ENCODE results near the gene ARHGAP5.

Gene ARHGAP5, protein sequence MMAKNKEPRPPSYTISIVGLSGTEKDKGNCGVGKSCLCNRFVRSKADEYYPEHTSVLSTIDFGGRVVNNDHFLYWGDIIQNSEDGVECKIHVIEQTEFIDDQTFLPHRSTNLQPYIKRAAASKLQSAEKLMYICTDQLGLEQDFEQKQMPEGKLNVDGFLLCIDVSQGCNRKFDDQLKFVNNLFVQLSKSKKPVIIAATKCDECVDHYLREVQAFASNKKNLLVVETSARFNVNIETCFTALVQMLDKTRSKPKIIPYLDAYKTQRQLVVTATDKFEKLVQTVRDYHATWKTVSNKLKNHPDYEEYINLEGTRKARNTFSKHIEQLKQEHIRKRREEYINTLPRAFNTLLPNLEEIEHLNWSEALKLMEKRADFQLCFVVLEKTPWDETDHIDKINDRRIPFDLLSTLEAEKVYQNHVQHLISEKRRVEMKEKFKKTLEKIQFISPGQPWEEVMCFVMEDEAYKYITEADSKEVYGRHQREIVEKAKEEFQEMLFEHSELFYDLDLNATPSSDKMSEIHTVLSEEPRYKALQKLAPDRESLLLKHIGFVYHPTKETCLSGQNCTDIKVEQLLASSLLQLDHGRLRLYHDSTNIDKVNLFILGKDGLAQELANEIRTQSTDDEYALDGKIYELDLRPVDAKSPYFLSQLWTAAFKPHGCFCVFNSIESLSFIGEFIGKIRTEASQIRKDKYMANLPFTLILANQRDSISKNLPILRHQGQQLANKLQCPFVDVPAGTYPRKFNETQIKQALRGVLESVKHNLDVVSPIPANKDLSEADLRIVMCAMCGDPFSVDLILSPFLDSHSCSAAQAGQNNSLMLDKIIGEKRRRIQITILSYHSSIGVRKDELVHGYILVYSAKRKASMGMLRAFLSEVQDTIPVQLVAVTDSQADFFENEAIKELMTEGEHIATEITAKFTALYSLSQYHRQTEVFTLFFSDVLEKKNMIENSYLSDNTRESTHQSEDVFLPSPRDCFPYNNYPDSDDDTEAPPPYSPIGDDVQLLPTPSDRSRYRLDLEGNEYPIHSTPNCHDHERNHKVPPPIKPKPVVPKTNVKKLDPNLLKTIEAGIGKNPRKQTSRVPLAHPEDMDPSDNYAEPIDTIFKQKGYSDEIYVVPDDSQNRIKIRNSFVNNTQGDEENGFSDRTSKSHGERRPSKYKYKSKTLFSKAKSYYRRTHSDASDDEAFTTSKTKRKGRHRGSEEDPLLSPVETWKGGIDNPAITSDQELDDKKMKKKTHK (N-terminal part only)

DNA sequence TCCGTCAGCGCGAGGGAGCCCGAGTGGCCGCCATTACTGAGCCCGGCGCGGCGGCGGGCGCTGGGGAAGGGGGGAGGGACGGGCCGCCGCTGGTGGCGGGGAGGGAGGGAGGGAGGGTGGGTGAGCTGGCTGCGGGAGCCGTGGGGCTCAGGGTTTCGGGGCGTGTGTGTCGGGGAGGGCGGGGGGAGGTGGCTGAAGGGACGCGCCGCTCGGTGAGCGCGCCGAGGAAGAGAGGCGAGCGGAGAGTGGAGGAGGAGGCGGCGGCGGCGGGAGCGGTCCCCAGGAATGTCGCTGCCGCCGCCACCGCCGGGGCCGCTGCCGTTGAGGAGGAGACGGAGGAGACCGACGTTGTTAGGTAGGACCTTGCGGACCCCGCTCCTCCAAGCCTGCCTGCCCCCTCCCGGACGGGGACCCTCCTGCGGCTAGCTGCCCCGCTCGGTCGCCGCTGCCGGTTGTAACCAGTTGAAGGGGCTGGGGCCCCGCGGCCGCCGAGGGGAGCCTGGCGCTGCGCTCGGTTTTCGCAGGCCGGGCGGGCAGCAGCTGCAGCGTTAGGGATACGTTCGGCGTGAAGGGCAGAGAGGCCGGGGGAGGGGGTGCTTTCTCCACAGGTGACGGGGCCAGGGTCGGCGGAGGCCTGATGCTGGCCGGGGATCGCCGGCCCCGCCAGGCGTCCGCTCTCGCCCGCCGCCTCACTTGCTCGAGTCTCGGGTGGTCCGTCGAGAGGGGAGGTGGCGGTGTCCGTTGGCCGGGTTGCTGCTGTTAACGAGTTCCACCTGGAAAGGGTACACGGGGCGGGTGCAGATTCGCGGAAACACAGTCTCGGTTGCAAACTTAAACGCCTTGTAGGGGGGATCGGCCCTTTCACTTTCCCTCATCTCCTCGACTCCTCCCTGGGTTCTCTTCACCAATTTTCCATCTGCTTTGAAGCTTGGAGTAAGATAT, at the start of gene ARHGAP5:
Gene ARHGAP5, plus strand, starts transcription at position 224 of the 942 bp plus-strand sequence. CDS start 13,366 bp downstream, outside the sequence.
- no peak for DNase-seq

DNA sequence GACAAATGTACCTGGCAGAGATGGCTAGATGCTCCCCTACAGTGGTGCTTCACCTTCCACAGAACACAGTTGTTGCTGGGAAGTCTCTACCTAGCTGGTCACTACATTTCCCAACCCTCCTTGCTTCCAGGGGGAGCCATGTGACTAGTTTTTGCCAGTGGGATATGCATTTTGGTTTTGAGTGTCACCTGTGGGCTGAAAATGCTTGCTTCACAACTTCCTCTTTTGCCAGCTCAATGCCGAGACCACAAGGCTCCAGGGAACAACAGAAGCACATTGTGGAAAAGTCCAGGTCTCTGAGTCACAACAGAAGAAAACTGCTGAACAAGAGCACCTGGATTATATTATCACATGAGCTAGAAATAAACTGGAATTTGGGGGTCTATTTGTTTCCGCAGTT, 48.5 kb upstream of the ARHGAP5 start:
- no peak for DNase-seq

GRCh38 chr14:32033543-32033942, 43.6 kb upstream of the ARHGAP5 start:
- no peak for DNase-seq

GRCh38 chr14:32038876-32039275, 38.2 kb upstream of the ARHGAP5 start:
- no peak for DNase-seq

- DNase-seq: no peak
Observed at GRCh38 chr14:32039401-32040030, 37.6 kb upstream of the ARHGAP5 start.

DNA sequence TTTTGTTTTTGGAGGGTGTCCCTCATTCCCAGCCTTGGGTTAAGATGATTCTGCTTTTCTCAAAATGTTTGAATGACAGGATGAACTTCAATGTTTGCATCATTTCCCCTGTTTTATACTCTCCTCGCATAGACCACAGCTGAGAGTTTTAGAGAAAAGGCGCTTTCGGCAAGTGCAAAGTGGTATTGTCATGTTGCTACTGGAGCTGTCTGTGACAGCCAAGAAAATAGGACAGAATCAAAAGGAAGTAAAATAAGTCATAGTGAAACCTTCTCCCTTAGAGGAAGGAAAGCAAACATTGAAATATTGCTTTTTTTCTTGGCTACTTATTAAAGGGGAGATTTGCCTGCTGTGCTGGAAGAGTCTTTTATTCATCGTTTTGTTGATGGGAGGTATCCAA, 33.5 kb upstream of the ARHGAP5 start:
- no peak for DNase-seq

DNA sequence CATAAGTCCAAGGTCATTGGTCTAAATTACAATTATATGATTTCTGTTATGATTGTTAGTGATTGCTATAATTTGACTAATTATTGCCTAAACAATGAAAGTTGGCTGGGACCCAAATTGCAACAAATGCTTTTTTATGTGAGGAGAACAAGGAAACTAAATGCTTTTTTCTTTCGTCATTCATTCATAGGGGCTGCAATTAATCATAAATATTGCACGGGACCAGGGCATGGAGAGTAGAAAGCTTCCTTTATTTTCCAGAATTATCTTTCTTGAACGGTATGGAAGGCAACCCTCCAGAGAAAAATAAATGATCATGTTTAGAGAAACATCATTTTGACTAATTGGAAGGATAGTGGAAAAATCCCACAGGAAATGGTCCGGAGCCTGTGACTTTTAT, 32.6 kb upstream of the ARHGAP5 start:
- no peak for DNase-seq

DNA sequence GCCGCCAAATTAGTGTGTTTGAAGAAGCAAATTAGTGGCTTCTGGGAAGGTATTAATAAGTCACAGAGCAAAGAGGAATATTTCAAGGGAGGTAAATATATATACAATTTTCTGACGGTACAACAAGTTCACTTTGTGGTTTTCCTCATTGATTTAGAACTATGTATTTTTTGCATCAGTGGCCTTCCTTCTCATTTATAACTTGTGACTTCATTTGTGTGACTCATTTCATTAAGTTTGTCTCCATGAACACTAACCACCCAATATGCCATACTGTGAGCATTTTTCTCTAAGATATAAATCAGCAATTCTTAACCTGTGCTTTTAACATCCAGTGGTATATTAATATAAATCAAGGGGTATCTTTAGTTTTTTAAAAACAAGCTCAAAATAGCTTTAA, 29.3 kb upstream of the ARHGAP5 start:
- no peak for DNase-seq

GRCh38 chr14:32049361-32050088, 27.6 kb upstream of the ARHGAP5 start:
- no peak for DNase-seq

- no peak for DNase-seq
Observed at GRCh38 chr14:32050878-32051277, 26.2 kb upstream of the ARHGAP5 start.

GRCh38 chr14:32054536-32054935, 22.6 kb upstream of the ARHGAP5 start:
- DNase-seq: no peak

DNA sequence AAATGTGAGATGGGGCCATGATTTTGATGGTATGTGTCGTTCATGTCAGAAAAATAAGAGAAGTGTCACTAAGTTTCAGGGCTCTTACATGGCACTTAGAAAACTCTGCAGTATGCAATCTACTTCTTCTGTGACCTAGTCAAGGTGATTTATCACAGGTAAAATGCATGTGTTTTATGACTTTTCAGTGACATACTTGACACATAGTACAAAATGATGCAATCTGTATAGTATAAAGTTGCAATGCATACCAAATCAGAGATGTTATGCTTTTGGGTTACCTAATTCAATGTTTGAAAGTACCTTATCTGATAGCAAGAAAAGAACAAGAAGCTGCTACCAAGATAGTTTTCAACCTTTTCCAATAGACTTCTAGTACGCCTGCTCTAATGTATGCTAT, 21.9 kb upstream of the ARHGAP5 start:
- no peak for DNase-seq

DNA sequence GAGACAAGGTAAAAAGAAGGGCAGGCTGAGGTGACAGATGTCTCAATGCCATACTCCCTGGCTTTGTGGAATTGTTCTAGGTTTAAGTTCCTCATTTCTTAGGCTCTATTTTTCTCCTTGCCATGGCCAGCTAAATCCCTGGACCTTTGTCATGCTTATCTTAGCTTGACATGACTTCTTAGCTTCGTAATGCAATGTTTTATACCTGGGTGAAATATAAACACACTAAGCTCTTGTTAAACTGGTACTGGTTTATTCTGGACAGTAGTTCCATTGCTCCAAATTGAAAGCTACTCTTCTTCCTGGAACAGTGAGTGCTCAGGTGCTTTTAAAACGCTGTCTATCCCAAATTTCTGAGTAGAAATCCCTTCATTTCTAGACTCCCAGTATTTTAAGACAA, 17.4 kb upstream of the ARHGAP5 start:
- DNase-seq: no peak

DNA sequence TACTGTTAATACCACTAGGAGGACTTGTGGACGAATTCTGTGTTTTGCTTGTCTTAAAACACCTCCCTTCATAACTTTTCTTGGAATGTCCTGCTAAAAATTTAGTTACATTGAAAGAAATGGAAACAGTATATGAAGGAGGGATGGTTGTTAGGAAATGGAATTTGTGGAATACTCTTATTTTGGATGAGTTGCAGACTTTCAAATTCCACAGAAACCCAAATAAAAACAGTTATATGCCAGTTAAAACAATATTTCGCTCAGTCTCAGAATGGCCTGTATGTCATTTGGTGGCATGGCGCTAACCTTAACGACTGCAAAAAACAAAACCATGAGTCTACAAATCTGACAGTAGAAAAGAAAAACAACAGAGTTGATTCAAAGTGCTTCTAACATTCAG, 12.2 kb upstream of the ARHGAP5 start:
- DNase-seq: no peak

DNA sequence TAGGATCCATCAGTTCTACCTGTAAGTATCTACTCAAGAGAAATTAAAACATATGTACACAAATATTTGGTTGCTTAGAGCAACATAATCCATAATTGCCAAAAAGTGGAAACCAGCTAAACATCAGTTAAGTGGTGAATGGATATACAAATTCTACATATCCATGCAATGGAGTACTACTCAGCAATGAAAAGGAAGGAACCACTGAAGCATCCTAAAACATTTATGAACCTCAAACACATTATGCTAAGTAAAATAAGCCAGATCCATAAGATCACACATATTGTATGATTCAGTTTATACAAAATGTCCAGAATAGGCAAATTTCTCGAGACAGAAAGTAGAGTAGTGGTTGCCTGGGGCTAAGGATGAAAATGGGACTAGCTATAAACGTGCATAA, 8.4 kb upstream of the ARHGAP5 start:
- DNase-seq: no peak

- no peak for DNase-seq
Observed at GRCh38 chr14:32070282-32070681, 6.8 kb upstream of the ARHGAP5 start.

- no peak for DNase-seq
Observed at GRCh38 chr14:32072676-32073075, 4.4 kb upstream of the ARHGAP5 start.

DNA sequence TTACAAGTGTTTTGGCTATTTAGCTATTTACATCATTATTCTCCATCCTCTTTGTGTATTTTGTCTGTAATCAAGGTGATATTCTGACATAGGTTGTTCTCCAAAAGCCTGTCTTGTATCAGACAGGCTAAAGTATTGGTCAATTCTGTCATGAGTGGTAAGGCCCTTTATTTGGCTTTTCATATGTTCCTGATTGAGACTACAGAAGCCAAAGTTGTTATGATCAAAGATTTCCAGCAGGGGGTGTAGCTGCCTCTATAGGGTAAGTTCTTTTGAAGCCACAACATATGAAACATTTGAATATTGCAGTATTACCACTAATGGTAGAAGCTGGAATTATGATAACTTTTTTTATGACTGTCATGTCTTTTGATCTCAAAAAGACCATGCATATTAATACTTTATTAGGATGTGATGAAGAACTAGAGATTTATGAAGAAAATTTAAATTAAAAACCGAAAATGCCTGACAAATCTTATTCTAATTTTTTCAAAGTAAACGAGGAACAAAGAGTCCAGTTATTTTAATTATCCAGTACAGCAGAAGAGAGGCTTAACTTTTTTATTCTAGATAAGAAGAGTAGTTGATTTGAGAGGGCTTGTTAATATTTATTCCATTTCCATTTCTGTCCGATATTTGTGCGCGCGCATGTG, 3.4 kb upstream of the ARHGAP5 start:
- DNase-seq: no peak

DNA sequence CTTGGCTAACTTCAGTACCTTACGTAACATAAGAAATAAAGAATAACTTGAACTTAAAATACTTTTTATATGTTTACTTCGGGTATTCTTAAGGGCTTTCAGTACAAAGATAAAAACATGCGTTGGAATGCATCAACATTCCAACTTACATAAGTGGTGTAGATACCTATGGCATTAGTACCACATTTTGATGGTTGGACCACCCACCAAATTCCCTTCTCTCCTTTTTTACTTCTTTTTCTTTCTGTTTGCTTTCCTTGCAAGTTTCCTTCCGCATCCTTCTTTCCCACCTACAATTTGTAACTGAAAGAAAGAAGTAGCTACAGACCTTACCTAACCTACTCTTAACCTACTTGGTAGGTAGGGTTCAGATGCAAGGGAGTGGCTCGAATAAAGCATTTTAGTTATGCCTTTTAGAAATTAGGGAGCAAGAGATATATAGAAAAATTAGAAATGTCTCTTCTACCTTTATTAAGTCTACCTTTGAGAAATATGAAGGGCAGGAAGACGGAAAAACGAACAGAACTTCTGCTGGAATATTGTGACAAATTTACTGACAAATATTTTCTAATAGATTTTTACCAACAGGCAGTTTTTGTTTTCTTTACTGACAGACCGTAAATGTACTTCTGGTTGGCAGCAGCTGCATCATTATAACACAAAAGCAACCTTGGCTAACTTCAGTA, 2.1 kb upstream of the ARHGAP5 start:
- no peak for DNase-seq
